HG03565 (cell line): ENCODE results near the gene SLIT3.

Experiments used
- ATAC-seq: cut with Tn5 transposase; IDR thresholded peaks from one replicate; pipeline ENCODE4 v1.9.1; 2021; ENCODE audit warnings: mild to moderate bottlenecking, moderate library complexity; ENCODE audit not compliant: unreplicated experiment

The SLIT3 gene

DNA sequence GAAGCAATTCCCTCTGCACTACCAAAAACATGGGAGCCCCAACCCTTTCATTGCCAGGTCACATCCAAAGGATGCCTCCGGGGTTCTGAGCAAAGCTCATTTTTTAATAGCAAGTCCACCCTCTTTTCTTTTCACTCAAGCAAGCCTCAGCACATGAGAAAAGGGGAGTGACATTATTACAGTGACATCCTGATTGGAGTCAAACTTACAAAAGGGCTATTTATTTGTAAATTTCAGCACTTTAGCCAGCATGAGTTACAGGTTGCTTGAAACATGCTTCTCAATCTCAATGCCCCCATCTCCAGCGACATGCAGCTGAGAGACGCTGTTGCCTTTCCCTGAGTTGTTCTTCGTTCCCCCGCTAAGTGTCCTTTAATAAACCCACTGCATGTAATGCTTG lies 483.3 kb downstream of the SLIT3 start:
- ATAC-seq, result no peak

DNA sequence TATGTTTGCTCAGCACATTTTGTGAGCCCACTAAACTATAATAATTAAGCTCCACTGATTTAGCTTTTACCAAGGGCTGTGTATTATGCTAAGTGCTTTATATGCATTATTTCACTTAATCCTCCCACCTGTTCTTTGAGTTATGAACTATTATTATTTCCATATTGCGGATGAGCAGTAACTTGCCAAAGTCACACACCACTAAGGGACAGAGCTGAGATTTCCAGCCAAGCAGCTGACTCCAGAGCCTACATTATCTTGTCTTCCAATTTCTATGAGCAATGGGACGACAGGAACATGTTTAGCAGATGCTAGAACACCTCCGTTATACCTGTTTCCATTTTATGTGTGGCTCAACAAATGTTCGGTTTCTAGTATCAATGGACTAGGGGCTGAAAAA lies 484.3 kb downstream of the SLIT3 start:
- no peak for ATAC-seq

DNA sequence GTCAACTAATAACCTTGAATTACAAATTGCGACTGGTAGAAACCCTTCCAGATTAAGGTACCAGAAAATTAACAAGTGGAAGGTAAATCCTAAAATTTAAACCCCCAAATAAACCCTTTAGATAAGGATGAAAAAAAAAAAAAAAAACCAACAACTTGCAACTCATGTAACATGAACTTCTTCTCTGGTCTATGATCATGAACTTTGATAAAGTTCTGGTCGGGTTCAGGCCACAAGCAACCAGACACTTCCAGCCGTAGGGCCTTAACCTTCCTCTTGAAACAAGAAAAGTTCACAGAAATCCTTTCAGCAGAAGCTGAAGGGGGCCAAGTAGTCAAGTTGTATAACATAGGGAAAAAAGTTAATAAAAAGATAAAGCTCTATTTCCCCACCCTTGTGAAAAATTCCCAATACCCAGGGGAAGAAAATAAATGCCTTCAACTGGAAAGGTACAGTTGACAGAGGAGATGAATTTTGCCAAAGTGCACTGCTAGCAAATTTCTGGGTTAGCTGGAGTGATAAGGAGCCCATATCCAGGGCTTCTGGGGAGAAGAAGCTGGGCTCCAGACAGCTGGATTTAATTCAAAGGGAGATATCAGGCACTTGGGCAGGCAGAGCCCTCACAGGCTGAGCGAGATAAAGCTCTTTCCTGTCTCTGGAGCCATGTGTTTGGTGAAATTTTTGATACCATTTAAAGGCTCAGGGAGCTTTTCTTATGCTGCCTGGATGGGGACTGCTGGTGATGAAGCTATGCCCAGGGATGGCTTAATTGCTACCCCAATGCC lies 487.6 kb downstream of the SLIT3 start:
- ATAC-seq, result no peak

DNA sequence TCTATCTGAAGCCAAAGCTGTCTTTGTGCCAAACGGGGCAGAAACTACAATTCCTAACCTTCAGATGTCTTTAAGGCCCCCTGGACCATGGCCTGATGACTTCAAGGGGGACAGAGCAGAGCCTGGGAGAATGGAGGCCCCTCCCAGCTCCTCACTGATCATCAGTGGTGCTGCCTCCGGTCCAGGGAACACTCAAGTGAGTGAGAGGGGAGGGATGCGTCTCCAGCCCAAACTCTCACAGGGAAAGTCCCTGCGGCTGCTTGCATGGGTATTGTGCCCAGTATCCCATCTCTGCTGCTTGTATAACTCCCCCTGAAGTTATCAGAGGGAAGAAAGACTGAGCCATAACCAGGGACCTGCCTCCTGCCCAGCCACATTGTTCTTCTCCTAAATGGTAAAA lies 490.3 kb downstream of the SLIT3 start:
- ATAC-seq, result no peak

DNA sequence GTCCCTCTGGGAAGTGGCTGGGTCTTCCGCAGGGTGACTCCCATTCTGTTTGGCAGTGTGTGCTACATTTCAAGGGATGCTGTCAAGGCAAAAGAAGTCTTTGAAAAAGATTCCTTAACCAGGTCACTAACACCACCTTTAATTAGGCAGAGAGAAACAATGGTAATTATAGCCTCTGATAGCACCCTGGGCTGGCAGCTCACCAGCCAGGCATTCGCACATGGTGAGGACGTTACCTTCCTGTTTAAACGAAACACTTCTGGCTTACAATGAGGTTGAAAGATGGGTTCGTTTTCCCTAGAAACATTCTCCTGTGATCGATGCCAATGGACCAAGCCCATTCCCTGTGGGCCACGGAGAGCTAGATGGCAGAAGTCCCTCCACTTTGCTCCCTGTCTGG lies 491.7 kb downstream of the SLIT3 start:
- no peak for ATAC-seq

DNA sequence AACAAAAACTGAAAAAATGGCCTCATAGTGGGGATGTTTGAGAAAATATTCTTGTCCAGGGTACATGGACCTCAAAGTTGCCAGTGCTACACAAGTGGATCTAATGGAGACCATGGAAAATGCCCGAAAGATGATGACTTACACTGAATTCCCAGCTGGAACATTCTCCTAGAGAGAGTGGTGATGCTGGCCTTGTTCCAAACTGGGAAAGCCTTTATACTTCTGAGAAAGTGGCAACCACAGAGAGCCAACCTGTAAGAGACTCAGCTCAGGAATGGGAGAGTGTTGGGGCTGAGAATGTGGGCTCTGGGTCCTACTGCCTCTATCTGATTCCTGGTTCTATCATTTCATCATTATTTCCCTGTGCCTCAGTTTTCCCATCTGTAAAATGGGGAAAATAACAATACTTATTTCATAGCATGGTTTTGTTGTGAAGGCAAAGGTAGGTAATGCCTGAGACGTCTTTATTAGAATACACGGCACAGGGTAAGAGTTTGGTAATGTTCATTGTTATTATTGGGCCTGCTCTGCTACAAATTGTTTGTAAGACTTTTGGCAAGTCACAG lies 492.8 kb downstream of the SLIT3 start:
- no peak for ATAC-seq

DNA sequence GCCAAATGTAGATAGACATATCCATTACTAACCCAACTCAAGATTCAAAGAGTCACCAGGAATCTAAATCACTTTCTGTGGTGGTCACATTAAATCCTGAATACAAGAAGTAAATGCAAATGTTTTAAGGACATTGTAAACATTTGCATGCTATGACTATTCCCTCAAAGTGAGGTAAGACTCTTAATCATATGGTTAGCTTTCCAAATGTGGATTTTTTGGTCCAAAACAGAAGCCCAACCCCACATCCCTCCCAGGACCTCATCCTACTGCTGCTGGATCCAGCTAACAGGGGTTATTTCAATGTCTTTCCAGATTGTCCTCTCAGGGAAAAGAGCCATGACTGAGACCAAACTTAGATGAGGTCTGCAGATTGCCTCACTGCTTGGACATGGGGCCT lies 493.7 kb downstream of the SLIT3 start:
- no peak for ATAC-seq

DNA sequence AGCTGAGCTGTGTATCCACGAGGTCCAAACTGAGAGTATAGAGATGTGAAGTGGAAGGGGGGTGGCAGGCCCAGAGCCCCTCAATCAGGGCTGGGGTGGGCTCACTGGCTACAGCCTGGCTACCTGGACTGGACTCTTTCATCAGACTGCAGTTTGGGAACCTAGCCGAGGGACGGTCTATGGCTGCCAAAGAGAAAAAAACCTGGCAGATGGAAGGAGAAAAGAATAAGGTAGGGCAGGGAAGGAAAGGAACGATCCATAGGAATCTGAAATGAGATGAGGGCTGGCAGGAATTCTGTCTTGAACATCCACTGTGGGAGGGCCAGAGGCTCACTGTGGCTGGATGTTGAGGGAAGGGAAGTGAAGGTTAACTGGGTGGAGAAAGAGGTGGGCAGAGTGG lies 497.4 kb downstream of the SLIT3 start:
- ATAC-seq, result no peak

DNA sequence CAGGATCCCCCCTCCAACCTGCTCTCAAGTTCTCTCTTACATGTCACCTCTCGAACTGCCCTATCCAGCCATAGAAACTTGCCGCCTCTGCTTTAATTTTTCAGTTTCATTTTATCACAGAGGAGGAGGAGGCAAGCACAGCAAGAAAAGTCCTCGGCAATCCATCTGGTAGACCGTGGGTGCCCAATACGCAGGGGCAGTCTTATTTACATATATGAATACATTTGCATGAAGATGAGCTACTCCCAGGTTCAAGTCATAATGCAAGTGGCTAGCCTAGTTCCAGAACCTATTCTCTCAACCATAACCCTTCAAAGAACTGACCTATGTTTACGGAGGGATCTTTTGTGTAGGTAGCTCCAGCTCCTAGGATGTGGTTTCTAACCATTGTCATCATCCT lies 498.6 kb downstream of the SLIT3 start:
- ATAC-seq, result no peak

DNA sequence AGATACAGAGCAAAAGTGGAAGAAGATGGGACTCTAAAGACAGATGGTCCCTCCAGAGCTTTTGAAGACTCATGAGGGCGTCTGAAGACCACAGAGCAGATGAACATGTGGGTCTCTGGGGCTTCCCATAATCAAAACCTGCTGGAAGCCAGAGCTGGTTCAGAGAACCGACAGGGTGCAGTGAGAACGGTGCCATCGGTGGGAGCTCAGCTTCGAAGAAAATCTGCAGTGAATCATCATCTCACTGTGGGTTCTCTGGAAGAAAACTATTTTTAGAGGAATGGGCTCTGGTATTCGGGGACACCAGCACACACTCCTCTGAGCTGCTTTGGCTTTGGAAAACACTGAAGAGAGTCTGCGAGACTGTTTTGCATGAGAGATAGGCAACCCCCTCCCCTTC lies 499.4 kb downstream of the SLIT3 start:
- no peak for ATAC-seq

DNA sequence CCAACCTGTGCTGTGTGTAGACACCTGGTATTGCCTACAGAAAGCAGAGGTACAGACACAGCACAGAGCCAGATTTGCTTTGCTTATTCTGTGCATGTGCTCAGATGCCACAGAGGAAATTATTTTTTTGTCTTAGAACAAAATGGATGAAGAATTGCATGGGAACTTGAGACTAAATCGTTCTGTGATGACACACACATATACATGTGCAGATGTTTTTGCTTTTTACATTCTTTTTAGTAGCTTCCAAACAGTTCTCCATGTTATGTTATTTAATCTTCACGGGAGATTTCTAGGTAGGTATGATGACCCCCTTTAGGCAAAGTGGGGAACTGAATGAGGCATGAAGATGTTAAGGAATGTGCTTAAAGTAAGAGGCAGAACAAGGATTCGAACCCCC lies 500.2 kb downstream of the SLIT3 start:
- ATAC-seq, result no peak

DNA sequence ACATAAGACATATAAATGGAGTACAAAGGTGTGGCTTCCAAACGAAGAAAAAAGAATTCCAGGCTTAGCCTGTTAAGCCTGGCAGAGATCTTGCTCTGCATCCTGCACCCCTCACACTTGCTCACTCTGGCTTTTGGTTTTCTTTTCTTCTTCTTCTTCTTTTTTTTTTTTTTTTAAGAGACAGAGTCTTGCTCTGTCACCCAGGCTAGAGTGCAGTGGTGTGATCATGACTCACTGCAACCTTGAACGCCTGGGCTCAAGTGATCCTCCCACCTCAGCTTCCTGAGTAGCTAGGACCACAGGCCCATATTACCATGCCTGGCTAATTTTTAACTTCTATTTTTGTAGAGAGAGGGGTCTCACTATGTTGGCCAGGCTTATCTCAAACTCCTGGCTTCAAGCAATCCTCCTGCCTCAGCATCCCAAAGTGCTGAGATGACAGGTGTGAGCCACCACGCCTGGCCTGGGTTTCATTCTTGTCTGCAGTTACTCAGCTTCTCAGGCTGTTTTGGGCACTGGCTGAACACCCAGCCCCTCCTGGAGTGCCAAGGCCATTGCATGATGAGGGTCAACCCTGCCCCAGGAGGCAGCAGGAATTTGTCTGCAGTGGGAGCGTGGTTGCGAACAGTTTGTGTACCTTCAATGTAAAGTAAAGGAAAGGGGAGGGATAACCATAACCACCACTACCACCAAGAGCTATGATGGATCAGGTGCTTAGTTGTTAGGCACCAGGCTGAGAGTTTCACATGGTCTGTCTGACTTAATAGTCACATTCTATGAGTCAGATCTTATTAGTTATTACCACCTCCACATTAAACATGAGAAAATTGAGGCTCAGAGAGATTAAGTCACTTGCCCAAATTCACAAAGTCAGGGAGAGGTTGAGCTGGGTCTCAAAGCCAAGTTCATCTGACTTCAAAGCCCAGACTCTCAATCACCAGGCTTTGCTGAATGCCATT lies 502.6 kb downstream of the SLIT3 start:
- no peak for ATAC-seq

DNA sequence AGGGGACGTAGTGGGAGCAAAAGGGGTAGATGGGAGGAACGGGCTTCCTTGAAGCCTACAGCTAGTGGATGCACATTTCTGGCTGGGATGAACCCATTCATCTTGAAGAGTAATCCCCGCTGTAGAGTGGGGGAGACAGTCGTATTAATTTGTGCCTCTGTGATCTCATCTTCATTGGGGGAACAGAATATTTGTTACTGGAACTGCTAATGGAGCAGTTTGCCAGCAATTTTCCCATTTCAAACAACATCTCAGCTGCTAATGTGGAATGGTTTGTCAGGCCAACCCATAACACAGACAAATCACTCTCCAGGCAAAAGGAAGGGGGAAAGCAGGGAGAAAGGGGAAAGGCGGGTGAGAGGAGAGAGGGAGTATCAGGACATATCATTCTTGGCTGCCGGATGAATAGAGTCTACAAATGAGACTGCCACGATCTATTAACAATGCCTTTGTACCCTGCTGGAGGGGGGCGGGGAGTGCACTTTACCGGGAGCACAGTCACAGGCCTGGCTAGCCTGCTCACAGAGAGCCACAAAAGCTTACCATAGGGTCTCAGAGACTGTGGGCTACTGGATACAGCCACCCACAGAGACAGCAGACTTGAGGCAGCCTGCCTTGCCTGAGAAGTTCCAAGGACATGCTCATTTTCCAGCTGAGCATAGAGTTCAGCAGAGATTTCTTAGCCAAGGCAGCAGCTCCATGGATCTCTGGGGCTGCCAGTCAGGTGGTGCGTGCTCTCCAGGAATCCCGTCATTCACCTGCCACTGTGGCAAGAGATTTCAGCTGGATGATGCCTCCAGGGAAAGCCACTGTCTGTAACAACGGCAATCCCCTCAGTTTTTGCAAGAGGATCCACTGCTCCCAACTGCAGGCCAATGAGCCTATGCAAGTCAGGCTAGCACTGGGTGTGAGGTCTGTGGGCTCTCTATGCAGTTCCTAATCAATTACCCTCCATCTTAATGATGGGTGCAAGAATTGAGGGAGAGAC lies 504.1 kb downstream of the SLIT3 start:
- ATAC-seq, result no peak

DNA sequence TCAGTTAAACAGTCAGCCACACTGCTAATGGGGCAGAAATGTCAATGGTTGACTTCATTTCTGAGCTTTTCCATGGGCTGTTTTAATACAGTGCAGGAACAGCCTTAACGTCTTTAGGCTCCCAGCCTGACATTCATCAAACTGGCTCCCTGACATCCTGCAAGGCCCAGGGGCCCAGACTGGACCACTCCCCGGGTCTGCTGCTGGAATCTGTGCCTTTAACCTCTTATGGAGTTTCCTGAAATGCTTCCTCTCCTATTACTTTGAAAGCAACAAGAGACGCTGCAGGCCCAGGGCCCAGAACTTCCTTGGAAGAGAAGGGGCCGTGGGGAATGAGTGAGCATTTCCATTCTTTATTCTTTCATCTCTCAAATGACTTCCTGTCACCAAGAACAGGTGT lies 504.9 kb downstream of the SLIT3 start:
- ATAC-seq, result no peak

DNA sequence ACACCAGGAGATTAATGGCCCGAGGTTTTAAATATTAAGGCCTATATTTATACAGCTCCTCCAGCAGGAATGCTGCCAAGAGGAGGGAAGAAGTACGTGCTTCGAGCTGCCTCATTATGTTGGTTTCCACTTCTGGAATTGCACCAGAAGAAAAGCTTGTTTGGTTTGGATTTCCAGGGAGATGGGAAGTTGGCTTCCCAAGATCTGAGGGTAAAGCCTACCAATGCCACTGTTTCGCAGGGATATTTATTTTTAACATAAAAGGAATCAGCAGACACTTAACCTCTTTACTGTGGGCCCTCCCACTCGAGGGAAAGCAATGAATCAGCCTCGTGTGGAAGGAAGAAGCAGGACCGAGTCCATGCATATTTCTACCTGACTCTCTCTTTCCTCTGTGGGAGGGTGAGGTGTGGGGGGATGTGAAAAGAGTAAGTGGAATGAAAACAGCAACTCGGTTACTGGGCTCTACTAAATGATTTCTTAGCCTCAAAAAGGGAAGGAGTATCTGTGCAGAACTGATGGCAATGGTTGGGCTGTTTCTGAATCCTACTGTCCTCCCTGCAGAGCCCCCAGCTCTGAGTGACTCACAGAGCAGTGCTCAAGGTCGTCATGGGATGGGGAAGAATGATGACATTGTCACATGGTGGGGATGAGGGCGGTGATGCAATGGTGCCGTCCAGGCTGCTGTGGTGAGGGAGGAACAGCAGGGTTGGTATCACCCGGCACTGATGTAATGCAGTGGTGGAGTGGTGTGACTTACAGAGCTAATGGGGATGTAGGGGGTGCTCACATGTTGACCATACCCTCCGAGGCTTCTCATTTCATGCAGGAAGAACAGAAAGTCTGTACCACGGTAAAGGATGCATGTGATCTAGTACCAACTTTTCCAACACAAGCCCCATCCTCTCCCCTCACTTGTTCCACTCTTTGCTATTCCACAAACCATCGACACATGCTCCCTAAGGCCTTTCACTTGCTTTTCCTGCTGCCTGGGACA lies 506.8 kb downstream of the SLIT3 start:
- no peak for ATAC-seq

DNA sequence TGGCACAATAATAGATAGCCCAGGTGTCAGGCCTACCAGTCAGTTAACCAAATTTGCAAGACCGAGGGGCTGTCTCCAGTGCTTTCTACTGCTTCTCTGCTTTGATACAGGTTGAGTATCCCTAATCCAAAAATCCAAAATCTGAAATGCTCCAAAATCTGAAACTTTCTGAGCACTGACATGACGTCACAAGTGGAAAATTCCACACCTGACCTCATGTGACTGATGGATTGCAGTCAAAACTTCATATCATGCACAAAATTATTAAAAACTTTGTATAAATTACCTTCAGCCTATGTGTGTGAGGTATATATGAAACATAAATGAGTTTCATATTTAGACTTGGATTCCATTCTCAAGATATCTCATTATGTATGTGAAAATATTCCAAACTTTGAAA lies 508.3 kb downstream of the SLIT3 start:
- no peak for ATAC-seq

DNA sequence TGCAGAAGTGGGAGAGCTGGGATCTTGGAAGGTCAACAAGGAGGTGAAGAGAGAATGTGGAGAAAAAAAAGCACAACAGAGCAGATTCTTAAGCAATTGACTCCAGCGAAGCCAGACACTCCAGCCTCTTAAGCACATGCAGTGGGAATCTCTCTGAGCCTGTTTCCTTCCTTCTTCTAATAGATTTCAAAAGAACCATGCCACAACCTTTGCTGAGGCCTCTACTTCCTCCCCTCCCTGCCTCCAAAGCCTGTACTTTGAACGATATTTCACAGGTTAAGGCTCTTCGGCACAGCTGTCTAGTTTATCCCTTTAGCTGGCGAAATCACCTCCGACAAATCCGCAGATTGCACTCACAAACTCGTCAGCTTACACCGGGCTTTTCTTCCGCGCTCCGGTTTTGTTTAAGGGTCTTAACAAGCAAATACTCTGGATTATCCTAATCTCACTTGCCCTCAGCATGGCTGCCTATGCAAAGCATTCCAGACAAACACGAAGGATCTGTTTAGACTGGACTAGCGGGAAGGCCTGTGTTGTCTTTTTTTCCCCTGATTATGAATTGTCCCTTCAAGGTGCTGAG lies 510.2 kb downstream of the SLIT3 start:
- ATAC-seq, result no peak

DNA sequence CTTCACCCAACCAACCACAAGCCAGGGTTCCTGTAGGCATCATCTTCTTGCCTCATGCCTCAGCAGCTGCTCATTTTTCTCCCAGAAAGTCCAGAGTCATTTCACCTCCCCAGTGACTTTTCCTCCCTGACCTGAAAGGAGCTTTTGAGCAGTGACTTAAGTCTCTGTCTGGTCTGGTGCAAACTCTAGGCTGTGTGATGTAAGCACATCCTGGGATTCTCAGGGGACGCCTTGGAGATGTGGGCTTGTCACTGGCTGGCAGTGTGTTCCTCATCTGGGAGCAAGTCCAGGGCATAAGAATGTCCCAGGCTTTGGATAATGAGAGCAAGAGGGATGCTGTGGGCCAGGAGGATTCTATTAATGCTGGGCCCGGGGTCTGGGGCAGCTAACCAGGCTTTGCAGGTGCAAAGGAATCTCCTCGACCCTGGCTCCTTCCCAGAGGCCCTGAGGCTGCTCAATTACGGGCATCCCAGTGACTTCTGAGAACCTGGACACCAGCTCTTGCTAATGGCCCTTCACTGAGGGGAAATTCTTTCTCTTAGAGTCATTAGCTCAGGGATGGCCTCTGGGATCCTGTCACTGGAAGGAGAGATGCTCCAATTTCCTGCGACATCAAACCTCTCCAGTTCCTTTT lies 510.8 kb downstream of the SLIT3 start:
- ATAC-seq, result no peak

DNA sequence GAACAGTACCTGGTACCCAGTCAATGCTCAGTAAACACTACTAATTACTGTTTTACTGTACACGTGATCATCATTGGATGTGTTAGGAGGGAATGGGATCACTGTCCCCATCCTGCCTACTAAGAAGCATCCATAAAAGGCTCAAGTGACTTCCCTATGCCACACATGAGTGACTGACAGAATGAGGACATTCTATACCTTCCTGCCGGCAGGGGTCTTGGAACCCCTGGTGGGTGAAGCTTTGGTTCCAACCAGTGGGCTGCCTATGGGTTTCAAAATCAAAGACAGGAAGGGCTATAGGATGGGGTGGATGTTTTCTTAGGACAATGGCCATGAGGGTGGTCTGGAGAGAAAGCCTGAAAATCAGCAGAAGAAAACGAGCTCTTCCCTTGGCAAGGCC lies 512.2 kb downstream of the SLIT3 start:
- ATAC-seq, result no peak
